ENCODE results near the gene PLCH1. TPM values are rescaled to one million over a fixed set of nuclear protein-coding genes. Genes with fewer than 3 reads are reported as not detected.
A peak's percentile ranks its signal among the peaks of the same experiment; 100 is the strongest.

The PLCH1 gene
- total RNA-seq, 1 donor from 2014 or later: 1.3 TPM

GRCh38 chr3:155334215-155334913 lies 410.5 kb downstream of the PLCH1 start:
- Mint-ChIP-seq H3K36me3 (no peaks in the 10 kb centered on the region), H3K4me1 (peaks cover 3% of the 10 kb centered on the region), H3K27ac (peak overlapping the region; percentile 22), H3K27me3 (ENCODE audit: low read depth) (no peaks in the 10 kb centered on the region), H3K4me3 (no peak overlapping the region), H3K9me3 (no peaks in the 10 kb centered on the region)
- TF ChIP-seq CTCF (IDR thresholded peaks at IDR 0.05; ENCODE audit: unreplicated experiment): no peak
- no peak for DNase-seq (ENCODE audit: low spot score in 2 of 2, unreplicated experiment in 2 of 2)

GRCh38 chr3:155332716-155333115 lies 412.2 kb downstream of the PLCH1 start:
- Mint-ChIP-seq H3K4me3 (no peak overlapping the region), H3K27ac (no peak overlapping the region), H3K27me3 (ENCODE audit: low read depth) (no peaks in the 10 kb centered on the region), H3K9me3 (no peaks in the 10 kb centered on the region), H3K36me3 (no peaks in the 10 kb centered on the region), H3K4me1 (peaks cover 8% of the 10 kb centered on the region)
- DNase-seq (ENCODE audit: low spot score in 2 of 2, unreplicated experiment in 2 of 2): no peak
- TF ChIP-seq CTCF (IDR thresholded peaks at IDR 0.05; ENCODE audit: unreplicated experiment): no peak

- TF ChIP-seq CTCF (IDR thresholded peaks at IDR 0.05; ENCODE audit: unreplicated experiment): no peak
- Mint-ChIP-seq H3K4me3 (no peak overlapping the region), H3K27me3 (ENCODE audit: low read depth) (no peaks in the 10 kb centered on the region), H3K36me3 (no peaks in the 10 kb centered on the region), H3K27ac (no peak overlapping the region), H3K4me1 (peaks cover 9% of the 10 kb centered on the region), H3K9me3 (no peaks in the 10 kb centered on the region)
- no peak for DNase-seq (ENCODE audit: low spot score in 2 of 2, unreplicated experiment in 2 of 2)
Measured at GRCh38 chr3:155331078-155331477, 413.8 kb downstream of the PLCH1 start.

- Mint-ChIP-seq H3K4me1 (peaks cover 7% of the 10 kb centered on the region), H3K27me3 (ENCODE audit: low read depth) (no peaks in the 10 kb centered on the region), H3K27ac (no peak overlapping the region), H3K4me3 (no peak overlapping the region), H3K9me3 (no peaks in the 10 kb centered on the region), H3K36me3 (no peaks in the 10 kb centered on the region)
- DNase-seq (ENCODE audit: low spot score in 2 of 2, unreplicated experiment in 2 of 2): no peak
- no peak for TF ChIP-seq CTCF (IDR thresholded peaks at IDR 0.05; ENCODE audit: unreplicated experiment)
Measured at GRCh38 chr3:155330370-155330769, 414.5 kb downstream of the PLCH1 start.

GRCh38 chr3:155329513-155330048 lies 415.3 kb downstream of the PLCH1 start:
- H3K36me3 Mint-ChIP-seq: no peaks in the 10 kb centered on the region
- no peaks in the 10 kb centered on the region for H3K9me3 Mint-ChIP-seq
- H3K4me1 Mint-ChIP-seq: peaks cover 5% of the 10 kb centered on the region
- H3K4me3 Mint-ChIP-seq: no peak overlapping the region
- DNase-seq (ENCODE audit: low spot score in 2 of 2, unreplicated experiment in 2 of 2): no peak
- no peaks in the 10 kb centered on the region for H3K27me3 Mint-ChIP-seq (ENCODE audit: low read depth)
- H3K27ac Mint-ChIP-seq: no peak overlapping the region
- no peak for TF ChIP-seq CTCF (IDR thresholded peaks at IDR 0.05; ENCODE audit: unreplicated experiment)

Measured in mesothelial cell of epicardium (in vitro differentiated cells).